CD4-positive, alpha-beta T cell treated with Interleukin-4 for 1 hour (primary cell): ENCODE data around the gene SERPINB1.

Experiments used
- DNase-seq, 2 donors: peaks; one replicate each; pipeline ENCODE4 v3.0.0-alpha.2; 2020 to 2022

SERPINB1 gene

DNA sequence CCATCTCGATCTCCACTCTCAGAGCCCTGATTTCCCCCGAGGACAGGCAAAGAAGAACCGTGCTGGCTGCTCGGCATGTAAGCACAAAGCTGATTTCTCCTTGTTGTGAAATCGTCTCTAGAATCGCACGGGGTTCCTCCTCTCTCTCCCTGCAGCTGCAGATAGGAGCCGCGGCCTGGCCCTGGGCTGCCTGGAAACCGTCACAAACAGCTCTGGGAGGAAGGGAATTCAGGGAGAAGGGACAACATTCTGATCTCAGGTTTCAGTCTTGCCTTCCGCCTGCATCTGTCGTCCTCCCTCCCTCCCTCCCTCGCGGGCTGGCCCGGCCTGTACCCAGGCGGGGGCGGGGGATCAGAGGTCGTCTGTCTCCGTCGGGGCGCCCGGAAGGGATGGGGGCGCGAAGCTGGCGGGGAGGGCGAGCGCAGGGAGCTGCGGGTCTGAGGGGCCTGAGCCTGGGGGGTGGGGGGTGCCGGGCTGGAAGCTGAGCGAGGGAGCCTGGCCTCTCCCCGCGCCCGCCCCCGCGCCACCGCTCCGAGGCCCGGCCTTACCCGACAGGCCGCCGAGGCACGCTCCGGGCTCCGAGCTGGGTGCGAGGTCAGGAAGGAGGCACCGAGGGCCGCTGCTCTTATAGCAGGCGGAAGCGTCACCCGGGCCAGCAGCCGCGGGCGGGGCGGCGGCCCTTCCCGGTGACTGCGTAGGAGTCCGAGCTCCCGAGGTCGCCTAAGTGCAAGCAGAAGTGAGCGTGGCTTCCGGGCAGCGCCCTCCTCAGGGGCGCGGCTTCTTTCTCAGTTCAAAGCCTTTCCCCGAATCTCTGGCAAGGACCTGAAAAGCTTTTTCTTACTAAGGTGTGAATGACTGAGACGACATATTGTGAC, at the start of gene SERPINB1:
Gene SERPINB1 (minus strand): TSS at position 600 of the 875 bp plus-strand sequence. CDS start 1,277 bp downstream, outside the sequence.
- DNase-seq: peak; percentile 87 to 91

DNA sequence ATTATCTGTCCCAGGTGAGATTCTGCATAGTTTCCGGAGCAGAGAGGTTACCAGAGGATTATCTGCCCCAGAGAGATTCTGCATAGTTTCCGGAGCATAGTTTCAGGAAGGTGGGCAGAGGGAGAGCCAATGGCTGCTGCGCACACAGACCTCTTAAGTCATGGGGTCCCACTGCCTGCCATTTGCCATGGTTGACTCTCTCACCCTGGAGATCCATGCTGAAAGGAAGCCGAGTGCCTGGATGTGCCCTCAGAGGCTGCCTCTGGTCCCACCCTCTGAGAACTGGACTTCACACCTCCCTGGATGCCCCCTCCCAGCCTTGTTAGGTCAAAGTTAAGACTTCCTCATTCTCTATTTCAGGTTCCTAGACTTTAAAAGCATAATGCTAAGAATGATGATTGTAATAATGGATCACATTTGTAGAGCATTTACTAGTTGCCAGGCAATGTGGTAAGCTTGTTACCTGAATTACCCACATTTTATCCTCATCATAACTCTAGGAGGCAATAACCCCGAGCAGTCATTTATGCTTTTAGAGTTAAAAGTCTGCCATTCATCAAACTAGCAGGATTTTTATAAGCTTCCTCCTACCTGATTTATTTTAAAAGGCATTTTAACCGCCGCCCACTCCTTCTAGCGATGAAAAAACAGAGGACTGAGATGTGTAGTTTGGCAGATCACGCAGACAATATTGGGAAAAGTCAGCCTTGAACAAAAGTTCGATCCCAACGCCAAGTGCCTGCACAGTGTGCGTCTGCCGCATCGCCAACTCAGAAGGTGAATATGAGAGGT, 49.5 kb upstream of the SERPINB1 start:
- DNase-seq: no peak

DNA sequence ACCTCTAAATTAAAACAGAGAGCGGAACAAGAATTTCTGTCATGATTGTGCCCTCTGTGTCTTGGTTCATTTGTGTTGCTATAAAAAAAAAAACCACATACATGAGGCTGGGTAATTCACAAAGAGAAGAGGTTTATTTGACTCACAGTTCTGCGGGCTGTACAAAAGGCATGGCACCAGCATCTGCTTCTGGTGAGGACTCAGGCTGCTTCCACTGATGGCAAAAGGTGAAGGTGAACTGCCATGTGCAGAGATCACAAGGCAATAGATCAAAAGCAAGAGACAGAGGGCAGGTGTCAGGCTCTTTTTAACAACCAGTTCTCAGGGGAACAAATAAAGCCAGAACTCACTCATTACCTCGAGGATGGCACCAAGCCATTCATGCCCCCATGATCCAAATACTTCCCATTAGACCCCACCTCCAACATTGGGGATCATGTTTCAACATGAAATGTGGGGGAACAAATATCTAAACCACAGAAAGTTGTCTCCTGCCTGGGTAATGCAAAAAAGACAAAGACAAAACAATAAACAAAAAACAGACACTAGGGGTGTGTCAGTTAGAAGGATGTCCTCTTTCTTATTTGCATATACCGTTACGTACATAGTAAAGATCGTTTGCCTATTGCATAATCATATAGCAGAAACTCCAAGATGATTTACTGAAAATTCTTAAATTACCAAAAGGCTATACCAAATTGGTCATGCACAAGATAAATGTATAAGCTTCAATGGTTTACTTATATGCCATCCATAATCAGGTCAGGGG, 44.5 kb upstream of the SERPINB1 start:
- DNase-seq: no peak

- DNase-seq: no peak
These were observed 43.1 kb upstream of the SERPINB1 start for GRCh38 chr6:2884804-2885203.

DNA sequence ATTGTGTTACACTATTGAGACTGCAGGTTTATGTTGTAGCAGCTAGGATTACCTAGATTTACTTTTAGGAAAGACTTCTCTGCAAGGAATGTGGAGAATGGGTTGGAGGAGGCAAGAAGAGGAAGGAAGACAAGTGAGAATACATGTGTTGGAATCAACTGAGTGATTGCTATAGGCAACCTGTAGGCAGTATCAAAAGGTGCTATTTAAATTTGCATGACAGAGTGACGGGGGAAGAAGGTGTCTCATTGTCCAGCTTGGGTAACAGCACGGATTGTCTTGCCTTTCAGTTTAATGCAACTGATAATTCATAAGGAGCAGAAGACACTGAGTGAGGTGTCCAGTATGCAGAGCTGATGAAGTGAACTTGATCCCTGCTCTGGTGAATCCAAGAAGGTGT, 42.0 kb upstream of the SERPINB1 start:
- no peak for DNase-seq

DNA sequence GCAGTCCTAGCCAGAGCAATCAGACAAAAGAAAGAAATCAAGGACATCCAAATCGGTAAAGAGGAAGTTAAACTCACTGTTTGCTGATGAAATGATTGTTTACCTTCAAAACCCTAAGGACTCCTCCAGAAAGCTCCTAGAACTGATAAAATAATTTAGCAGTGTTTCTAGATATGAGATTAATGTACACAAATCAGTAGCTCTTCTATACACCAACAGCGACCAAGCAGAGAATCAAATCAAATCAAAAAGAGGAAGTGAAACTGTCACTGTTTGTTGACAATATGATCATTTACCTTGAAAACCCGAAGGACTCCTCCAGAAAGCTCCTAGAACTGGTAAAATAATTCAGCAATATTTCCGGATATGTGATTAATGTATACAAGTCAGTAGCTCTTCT, 39.8 kb upstream of the SERPINB1 start:
- no peak for DNase-seq

GRCh38 chr6:2880156-2880555, 38.5 kb upstream of the SERPINB1 start:
- DNase-seq: peak in 1 of 2 donors; percentile 80

DNA sequence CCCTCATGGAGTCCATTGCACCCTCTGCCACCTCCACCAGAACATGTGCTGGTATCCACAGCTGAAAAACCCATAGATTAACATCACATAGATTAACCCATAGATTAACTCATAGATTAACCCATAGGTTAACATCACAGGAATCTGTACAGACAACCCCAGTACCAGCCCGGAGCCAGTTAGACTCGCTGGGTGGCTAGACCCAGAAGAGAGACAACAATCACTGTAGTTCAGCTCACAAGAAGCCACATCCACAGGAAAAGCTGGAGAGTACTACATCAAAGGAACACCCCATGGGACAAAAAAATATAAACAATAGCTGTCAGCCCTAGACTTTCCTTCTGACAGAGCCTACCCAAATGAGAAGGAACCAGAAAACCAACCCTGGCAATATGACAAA, 36.3 kb upstream of the SERPINB1 start:
- no peak for DNase-seq

DNA sequence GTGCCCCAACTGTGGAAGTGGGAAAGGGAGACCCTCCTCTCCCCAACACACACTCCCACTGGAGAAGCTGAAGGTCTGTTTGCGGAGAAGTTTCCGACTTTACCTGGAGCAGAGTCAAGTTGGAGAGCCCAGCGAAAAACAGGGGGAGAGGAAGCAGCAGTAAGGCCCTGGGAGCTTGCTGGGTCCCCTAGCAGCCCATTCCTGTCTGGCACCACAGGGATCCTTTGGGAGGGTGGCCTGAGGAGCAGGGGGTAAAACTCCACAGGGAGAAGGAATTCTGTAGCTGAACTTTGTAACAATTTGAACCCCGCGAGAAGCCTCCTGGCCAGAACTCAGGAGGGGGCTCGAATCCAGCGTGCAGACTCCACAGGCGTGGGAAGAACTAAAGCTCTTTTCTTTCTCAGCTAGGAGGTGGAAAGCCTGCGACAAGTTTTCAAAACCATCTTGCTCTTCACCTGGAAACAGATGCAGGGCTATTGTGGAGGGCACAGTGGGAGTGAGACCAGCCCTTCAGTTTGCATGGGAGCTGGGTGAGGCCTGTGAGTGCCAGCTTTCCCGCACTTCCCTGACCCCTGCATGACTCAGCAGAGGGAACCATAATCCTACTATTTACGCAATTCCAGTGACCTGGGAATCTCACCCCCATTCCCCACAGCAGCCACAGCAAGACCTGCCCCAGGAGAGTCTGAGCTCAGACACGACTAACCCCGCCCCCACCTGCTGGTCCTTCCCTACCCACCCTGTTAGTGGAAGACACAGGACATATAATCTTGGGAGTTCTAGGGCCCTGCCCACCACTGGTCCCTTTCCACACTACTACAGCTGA, 35.6 kb upstream of the SERPINB1 start:
- DNase-seq: no peak

DNA sequence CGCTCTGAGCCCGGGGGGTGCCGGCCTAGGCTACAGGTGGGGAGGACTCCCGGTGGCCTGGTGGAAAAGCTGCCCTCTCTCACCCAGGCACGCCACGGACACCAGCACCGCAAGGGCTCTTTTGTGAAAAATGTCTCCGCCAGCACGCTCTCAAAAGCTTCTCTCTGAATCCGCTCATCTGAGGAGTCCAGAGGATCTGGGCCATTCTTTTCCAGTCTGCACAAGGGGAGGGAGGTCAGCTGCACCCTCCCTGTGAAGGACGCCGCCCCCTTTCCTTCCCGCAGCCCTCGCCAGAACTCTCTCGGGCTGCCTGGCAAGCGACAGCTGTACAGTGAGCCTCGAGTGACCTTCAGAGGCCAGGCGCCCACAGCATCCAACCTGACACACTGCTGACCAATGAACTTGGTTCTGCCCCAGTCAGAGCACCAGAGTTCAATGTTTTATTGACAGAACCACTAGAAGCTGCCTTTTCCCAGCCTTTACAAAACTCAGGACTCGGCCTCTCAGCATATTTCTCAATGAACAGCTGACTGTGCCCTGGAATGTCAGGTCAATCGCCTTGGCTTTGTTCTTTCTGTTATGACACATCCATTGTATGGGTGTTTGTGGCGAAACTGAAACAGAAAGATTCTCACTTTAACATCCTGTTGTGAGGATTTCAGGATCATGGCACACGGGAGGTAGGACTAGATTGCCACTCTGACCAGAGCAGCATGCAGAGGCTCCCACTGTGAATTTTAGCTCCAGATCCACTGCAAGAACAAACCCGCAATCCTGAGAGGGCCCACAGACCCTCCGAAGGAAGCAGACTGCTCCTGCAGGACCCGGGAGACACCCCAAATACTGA, 34.8 kb upstream of the SERPINB1 start:
- no peak for DNase-seq

DNA sequence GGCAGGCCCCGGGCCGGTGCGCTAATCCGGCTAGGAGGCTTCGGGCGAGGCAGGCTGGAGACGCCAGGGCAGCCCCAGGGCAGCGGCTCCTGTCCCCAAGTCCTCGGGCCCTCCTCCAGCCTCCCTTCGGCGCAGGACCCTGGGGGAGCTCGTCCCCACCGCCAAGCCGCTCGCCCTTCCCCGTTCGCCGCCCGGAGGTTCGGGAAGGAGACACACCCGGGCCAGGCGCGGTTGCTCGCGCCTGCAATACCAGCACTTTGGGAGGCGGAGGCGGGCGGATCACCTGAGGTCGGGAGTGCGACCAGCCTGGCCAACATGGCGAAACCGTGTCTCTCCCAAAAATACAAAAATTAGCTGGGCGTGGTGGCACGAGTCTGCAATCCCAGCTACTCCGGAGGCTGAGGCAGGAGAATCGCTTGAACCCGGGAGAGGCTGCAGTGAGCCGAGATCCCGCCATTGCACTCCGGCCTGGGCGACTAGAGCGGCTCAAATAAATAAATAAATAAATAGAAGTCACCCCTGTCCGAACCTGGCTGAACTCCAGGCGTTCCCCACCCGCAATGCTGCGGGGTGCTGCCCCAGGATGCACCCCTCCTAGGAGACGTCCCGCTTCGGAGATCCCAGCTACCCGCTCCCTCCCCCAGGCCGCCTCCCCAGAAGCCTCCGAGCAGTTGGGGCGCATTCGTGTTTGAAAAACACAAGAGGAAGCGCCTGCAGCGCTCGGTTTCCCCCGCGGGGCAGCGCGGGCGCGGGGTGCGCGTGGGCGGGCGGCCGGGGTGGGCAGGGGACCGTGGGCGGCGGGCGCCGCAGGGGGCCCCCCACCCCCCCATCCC, 33.9 kb upstream of the SERPINB1 start:
- peak; percentile 59 to 66 for DNase-seq

DNA sequence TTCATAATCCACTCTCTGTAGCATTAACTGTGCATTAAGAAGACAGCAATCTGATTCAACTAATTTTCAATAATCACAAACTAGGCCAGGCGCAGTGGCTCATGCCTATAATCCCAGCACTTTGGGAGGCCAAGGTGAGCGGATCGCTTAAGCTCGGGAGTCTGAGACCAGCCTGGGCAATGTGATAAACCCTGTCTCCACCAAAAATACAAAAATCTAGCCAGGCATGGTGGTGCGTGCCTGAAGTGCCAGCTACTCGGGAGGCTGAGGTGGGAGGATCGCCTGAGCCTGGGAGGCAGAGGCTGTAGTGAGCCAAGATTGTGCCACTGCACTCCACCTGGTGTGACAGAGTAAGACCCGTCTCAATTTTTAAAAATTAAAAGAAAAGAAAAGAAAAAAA, 32.0 kb upstream of the SERPINB1 start:
- no peak for DNase-seq

DNA sequence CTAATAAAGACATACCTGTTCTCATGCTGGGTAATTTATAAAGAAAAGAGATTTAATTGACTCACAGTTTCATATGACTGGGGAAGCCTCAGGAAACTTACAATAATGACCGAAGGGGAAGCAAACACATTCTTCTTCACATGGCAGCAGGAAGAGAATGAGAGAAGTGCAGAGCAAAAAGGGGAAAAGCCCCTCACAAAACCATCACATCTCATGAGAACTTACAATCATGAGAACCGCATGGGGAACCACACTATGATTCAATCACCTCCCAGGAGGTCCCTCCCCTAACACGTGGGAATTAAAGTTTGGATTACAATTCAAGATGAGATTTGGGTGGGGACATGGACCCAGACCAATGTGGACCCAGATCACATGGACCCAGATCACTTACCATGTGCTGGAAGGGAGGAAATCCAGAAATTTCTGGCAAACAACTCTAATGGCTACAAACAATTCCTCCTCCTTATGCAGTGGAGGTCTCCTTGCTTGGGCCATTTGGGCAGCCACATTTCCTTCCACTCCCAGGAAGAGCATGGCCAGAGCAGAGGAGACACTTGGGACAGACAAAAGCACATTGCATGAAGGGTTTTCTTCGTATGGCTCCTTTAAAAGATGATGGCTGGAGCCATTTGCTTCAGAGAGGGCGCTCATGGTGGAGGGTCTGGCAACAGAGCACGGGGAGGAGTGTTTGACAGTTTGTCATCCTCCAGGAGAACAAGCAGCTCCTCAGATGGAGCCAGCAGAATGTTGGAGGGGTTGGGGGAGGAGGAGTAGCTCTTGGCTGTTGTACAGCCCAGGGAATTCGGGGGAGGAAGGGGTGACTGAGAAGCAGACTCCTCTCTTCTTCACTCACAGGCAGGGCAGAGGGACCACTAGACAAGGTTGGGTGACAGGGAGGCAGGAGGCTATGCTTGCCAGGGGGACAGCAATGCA, 31.0 kb upstream of the SERPINB1 start:
- DNase-seq: peak in 1 of 2 donors; percentile 40

DNA sequence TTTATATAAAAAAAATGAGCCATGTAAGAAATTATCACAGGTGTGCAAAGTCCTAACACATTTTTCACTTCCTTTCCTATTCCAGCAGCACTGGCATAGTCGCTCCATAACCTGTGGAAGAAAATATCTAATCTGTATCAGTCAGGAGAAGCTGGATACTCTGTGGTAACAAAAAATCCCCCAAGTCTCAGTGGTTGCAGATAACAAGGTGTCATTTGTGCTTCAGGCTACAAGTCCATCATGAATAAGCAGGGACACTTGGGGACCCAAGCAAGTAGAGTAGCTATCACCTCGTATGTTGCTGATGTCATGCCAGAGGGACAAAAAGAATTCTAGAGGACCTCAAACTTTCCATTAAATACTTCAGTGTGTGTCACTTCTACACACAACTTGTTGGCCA, 30.3 kb upstream of the SERPINB1 start:
- DNase-seq: no peak

DNA sequence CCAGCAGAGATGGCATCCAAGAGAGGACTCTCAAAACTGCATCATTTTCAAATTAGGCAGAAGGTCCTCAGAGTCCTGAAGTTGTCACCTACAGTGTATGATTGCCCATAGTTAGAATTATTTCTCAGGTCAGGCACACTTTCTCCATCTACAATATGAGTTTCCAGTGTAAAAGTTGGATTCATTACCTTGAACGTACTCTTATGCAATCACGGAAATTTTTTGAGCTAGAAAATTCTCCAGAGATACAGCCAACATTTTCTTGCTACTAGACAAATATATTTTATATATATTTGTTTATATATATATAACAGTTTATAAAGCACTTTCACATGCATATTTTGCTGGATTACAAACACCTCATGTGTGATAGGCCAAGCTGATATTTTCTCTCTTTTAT, 29.4 kb upstream of the SERPINB1 start:
- DNase-seq: no peak

GRCh38 chr6:2870046-2870636, 28.5 kb upstream of the SERPINB1 start:
- no peak for DNase-seq

DNA sequence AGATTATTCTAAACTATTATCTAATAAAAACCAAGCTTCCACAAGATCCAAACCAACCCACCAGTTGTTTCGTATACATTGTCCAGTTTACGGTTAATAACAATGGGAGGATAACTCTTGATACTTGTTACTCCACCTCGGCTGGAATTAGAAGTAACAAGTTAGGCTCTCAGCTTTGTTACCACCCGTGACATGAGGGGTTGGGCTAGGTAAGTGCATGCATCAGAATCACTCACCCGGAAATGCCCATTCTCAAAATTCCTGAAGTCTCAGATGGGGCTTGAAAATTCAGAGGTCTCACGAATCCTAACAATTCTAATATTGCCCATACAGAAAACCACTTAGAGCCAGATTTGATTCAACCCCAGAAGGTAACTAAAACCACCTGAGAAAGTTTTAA, 27.0 kb upstream of the SERPINB1 start:
- no peak for DNase-seq

- no peak for DNase-seq
These were observed 24.6 kb upstream of the SERPINB1 start for GRCh38 chr6:2866171-2866846.
